CD4-positive, alpha-beta T cell treated with Interleukin-10 for 1 hour (primary cell): ENCODE results near the gene ZNF423.
A peak's percentile ranks its signal among the peaks of the same experiment; 100 is the strongest.

Experiments used
- DNase-seq: peaks from one replicate; pipeline ENCODE4 v3.0.0-alpha.2; 2020

The ZNF423 gene

DNA sequence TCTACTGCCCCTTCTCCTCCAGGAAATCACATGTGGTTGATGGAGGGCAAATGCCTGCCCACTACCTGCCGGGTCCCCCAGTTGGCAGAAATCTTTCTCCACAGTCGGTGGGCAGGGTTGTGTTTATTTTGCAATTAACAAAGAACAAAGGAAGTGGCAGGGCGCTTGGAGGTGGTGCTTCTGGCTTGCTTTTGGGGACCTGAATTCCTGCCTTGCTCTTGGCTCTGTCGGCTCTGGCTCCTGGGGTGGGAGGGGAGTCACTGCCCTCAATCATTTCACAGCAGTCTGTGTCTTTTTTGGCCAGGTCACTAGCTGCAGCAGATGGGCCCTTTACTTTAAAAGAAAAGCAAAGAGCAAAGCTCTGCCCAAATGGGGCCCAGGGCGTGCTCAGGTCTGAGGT, 413.1 kb downstream of the ZNF423 start:
- no peak for DNase-seq

DNA sequence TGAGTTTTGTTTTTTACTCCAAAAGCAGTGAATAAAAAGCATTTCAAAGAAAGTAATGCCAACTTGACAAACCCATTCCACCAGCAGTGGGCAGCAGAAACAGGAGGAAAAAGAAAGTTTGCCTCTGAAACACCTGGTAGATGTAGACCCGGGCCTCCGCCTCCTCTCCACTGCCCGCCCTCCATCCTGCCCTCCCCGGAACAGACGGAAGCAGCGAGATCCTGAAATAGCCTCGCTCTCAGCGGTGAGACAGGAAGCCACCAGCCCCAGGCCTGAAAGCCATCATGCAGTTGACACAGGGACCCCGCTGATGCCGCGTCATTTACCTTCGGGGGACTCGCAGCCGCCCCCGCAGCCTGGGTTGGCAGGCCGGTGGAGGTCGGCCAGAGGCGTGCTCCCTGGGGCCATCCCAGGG, 414.5 kb downstream of the ZNF423 start:
- DNase-seq: peak; percentile 75

DNA sequence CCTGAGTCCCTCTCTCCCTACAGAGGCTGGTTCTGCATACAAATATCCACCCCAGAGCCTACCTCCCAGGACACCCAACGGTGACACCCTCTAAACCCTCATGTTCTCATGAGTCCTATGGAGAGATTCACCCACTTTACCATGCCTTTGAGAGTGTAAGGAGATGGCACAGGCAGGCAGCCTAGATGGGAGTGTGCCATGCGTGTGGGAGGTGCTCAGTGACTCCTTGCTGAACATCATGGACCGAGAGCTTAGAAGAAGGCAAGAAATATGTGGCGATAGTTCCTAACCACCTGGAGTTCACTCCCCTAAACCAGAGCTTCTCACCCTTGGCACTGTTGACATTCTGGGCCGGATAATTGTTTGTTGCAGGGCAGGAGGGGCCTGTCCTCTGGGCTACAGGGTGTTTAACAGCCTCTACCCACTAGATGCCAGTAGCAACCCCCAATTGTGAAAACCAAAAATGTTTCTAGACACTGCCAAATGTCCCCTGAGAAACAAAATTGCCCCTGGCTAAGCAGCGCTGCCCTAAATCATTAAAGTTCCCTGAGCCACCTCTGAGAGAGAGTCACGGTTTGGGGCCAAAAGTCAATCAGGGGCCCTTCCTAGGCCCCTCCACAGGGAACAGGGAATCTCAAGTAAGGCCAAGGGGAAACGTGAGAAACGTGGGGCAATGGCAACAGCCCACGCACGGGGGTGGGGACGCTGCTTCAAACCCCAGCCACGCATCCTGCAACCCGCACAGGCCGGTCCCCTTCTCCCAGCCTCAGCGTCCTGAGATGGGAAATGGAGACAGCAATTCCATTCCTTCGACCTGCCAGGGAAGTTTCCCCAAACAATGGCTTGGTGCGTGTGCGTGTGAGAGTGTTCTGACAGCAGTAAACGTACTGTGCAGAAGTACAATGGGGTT, 415.5 kb downstream of the ZNF423 start:
- no peak for DNase-seq

DNA sequence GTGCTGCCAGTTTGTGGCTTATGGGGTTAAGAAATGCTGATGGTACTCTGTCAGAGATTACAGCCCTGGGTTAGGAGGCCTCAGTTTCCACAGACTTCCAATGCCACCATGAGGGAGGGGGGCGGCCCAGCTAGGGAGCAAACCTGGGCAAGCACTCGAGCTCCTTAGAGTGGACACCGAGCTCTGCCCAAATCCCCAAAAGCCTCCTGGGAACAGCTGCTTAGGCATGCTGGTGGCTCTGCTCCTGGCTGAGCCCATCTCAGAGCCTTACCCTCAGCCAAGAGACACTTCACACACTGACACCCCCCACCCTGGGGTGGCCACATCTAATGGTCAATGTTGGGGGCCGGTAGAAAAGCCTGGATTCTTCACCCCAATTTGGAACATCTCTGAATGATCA, 416.2 kb downstream of the ZNF423 start:
- DNase-seq: no peak

DNA sequence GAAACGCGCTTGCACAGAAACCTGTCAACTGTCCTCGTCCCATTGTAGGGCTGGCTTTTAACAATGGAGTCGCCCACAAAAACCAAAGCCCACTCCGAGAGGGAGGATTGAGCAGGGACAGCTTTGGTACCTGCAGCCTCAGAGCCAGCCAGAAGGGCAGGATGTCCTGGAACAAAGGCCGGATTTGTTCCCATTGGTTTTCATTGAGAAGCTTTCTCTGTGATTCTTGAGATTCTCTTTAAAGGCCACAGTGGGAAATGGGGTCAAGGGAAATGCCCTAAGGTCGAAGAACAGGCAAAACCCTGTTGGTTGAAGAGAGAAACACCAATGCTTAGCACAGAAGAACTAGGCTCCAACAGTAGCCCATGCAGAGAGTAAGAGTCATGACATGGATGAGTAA, 416.9 kb downstream of the ZNF423 start:
- DNase-seq: no peak
